ENCODE results near the gene NIPAL4.

Gene NIPAL4

GRCh38 chr5:157486221-157486681, 26.2 kb downstream of the NIPAL4 start:
- no peak for DNase-seq

- DNase-seq, result no peak
Observed at GRCh38 chr5:157486861-157487260, 26.8 kb downstream of the NIPAL4 start.

GRCh38 chr5:157487358-157487757, 27.3 kb downstream of the NIPAL4 start:
- DNase-seq, result no peak

GRCh38 chr5:157491471-157491995, 31.5 kb downstream of the NIPAL4 start:
- DNase-seq, result no peak

- DNase-seq, result no peak
Observed at GRCh38 chr5:157492886-157493285, 32.9 kb downstream of the NIPAL4 start.

- DNase-seq, result no peak
Observed at GRCh38 chr5:157494178-157494832, 34.3 kb downstream of the NIPAL4 start.

- no peak for DNase-seq
Observed at GRCh38 chr5:157496864-157497263, 36.9 kb downstream of the NIPAL4 start.

- DNase-seq, result no peak
Observed at GRCh38 chr5:157497875-157498611, 38.0 kb downstream of the NIPAL4 start.

- no peak for DNase-seq
Observed at GRCh38 chr5:157502143-157502647, 42.2 kb downstream of the NIPAL4 start.

- DNase-seq, result no peak
Observed at GRCh38 chr5:157504053-157504452, 44.0 kb downstream of the NIPAL4 start.

- no peak for DNase-seq
Observed at GRCh38 chr5:157505496-157505895, 45.5 kb downstream of the NIPAL4 start.

GRCh38 chr5:157506066-157506590, 46.1 kb downstream of the NIPAL4 start:
- DNase-seq, result no peak

GRCh38 chr5:157506981-157507780, 47.2 kb downstream of the NIPAL4 start:
- no peak for DNase-seq

GRCh38 chr5:157509093-157509492, 49.1 kb downstream of the NIPAL4 start:
- no peak for DNase-seq

- DNase-seq, result no peak
Observed at GRCh38 chr5:157509587-157509986, 49.6 kb downstream of the NIPAL4 start.

- DNase-seq, result no peak
Observed at GRCh38 chr5:157510682-157511081, 50.7 kb downstream of the NIPAL4 start.

GRCh38 chr5:157511651-157512644, 51.9 kb downstream of the NIPAL4 start:
- peak; percentile 41 to 54 for DNase-seq

GRCh38 chr5:157513182-157513581, 53.2 kb downstream of the NIPAL4 start:
- no peak for DNase-seq

GRCh38 chr5:157514974-157515373, 55.0 kb downstream of the NIPAL4 start:
- no peak for DNase-seq

- peak; percentile 38 to 50 for DNase-seq
Observed at GRCh38 chr5:157516006-157516405, 56.0 kb downstream of the NIPAL4 start.

- no peak for DNase-seq
Observed at GRCh38 chr5:157516626-157517325, 56.8 kb downstream of the NIPAL4 start.

Measured in activated T-cell treated with anti-CD3 and anti-CD28 coated beads, Interleukin-2, amount 50 U/mL, for 48 hours (primary cell).